ENCODE results near the gene ZNF76. TPM values are rescaled to one million over a fixed set of nuclear protein-coding genes. Genes with fewer than 3 reads are reported as not detected.

Gene ZNF76
- total and polyA plus RNA-seq, 2 donors (not counting 1 experiment from before 2014, with no cell fraction given), result 96.9 to 145 TPM

DNA sequence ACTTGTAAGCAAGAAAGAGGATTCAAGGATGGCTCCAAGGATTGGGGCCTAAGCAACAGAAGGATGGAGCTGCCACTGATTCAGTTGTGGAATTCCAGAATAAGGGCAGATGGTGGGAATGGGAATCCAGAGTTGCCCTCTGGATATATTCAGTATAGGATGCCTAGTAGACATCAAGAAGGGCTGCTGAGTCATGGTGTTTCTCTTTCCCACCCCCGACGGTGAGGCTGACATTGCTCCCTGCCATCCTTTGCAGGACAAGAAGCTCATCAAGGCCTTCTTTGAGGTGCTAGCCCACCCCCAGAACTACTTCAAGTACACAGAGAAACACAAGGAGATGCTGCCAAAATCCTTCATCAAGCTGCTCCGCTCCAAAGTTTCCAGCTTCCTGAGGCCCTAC lies 11.2 kb upstream of the ZNF76 start:
- H2AFZ ChIP-seq (ENCODE audit: insufficient read depth, low read depth, low read length, poor library complexity, severe bottlenecking), result no peak overlapping the region
- intact Hi-C loops (cut with micrococcal nuclease), result no loop called here
- Mint-ChIP-seq H3K27ac (no peak overlapping the region), H3K9me3 (ENCODE audit: insufficient read depth) (no peaks in the 10 kb centered on the region), H3K4me3 (no peak overlapping the region), H3K4me1 (peaks cover 5% of the 10 kb centered on the region), H3K27me3 (no peaks in the 10 kb centered on the region)
- TF ChIP-seq, protein P1, sequence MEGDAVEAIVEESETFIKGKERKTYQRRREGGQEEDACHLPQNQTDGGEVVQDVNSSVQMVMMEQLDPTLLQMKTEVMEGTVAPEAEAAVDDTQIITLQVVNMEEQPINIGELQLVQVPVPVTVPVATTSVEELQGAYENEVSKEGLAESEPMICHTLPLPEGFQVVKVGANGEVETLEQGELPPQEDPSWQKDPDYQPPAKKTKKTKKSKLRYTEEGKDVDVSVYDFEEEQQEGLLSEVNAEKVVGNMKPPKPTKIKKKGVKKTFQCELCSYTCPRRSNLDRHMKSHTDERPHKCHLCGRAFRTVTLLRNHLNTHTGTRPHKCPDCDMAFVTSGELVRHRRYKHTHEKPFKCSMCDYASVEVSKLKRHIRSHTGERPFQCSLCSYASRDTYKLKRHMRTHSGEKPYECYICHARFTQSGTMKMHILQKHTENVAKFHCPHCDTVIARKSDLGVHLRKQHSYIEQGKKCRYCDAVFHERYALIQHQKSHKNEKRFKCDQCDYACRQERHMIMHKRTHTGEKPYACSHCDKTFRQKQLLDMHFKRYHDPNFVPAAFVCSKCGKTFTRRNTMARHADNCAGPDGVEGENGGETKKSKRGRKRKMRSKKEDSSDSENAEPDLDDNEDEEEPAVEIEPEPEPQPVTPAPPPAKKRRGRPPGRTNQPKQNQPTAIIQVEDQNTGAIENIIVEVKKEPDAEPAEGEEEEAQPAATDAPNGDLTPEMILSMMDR (IDR thresholded peaks at IDR 0.05), result no peak
- TF ChIP-seq EZH2 (IDR thresholded peaks at IDR 0.05; ENCODE audit: borderline replicate concordance, insufficient read depth, low read depth, low read length, poor library complexity, severe bottlenecking), result no peak
- no peak overlapping the region for H3K4me2 ChIP-seq (replicated peaks; ENCODE audit: low read depth, low read length, poor library complexity, severe bottlenecking)
- no peak overlapping the region for H3K27ac ChIP-seq (ENCODE audit: low read length in 2 of 2)
- H3K36me3 ChIP-seq (replicated peaks in 1 of 2; ENCODE audit: control extremely low read depth in 1 of 2, control insufficient read depth in 1 of 2, extremely low read depth in 1 of 2, insufficient read depth in 2 of 2, low read length in 1 of 2), result peaks cover 0 to 8% of the 10 kb centered on the region in 2 experiments
- H3K4me3 ChIP-seq (ENCODE audit: control extremely low read depth in 1 of 5, extremely low read depth in 1 of 5, insufficient read depth in 1 of 5, low read depth in 2 of 5, low read length in 4 of 5), result no peak overlapping the region
- H3K79me2 ChIP-seq (ENCODE audit: control insufficient read depth, insufficient read depth, low read length), result peaks cover 30% of the 10 kb centered on the region
- H4K20me1 ChIP-seq (ENCODE audit: control insufficient read depth, insufficient read depth, low read length, poor library complexity, severe bottlenecking), result no peaks in the 10 kb centered on the region
- WGBS (ENCODE audit: insufficient coverage), result 48% methylated on average over 3 of the region's 3 CpGs
- H3K4me1 ChIP-seq (ENCODE audit: control insufficient read depth in 2 of 2, insufficient read depth in 2 of 2, low read length in 2 of 2), result no peaks in the 10 kb centered on the region
- POLR2A ChIA-PET, result no interaction called here
- no peaks in the 10 kb centered on the region for H3K27me3 ChIP-seq (replicated peaks in 1 of 4; ENCODE audit: control extremely low read depth in 1 of 4, control insufficient read depth in 3 of 4, insufficient read depth in 4 of 4, low read length in 3 of 4)
- no peak for DNase-seq
- H3K9ac ChIP-seq (ENCODE audit: low read length), result no peak overlapping the region
- H3K9me3 ChIP-seq (ENCODE audit: control extremely low read depth in 1 of 3, control insufficient read depth in 2 of 3, insufficient read depth in 1 of 3, low read length in 2 of 3), result no peaks in the 10 kb centered on the region
- CTCF ChIA-PET, result interaction anchor here (1.4 kb wide), 1 partner anchor 42 kb away, joined by 6 read pairs; no protein-coding TSS in a partner anchor
- ATAC-seq (ENCODE audit: low read depth), result no peak

DNA sequence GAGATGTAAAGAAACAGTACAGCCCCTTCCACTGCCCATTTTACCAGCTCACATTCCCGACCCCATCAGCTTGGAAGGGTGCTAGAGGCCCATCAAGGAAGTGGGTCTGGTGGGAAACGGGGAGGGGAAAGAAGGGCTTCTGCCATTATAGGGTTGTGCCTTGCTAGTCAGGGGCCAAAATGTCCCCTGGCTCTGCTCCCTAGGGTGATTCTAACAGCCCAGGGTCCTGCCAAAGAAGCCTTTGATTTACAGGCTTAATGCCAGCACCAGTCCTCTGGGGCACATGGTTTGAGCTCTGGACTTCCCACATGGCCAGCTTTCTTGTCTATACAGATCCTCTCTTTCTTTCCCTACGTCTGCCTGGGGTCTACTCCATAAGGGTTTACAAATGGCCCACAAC lies 10.6 kb upstream of the ZNF76 start:
- H3K27ac Mint-ChIP-seq, result no peak overlapping the region
- peaks cover 5% of the 10 kb centered on the region for H3K4me1 Mint-ChIP-seq
- H3K4me2 ChIP-seq (replicated peaks; ENCODE audit: low read depth, low read length, poor library complexity, severe bottlenecking), result no peak overlapping the region
- H3K9ac ChIP-seq (ENCODE audit: low read length), result no peak overlapping the region
- no peaks in the 10 kb centered on the region for H3K9me3 ChIP-seq (ENCODE audit: control extremely low read depth in 1 of 3, control insufficient read depth in 2 of 3, insufficient read depth in 1 of 3, low read length in 2 of 3)
- ChIA-PET POLR2A (no interaction called here), CTCF (interaction anchor here (0.5 to 1.4 kb wide), 3 partner anchors 10 to 362 kb away, joined by 3 to 6 read pairs (median 4); no protein-coding TSS in a partner anchor)
- peaks cover 0 to 8% of the 10 kb centered on the region in 2 experiments for H3K36me3 ChIP-seq (replicated peaks in 1 of 2; ENCODE audit: control extremely low read depth in 1 of 2, control insufficient read depth in 1 of 2, extremely low read depth in 1 of 2, insufficient read depth in 2 of 2, low read length in 1 of 2)
- no peak overlapping the region for H3K27ac ChIP-seq (ENCODE audit: low read length in 2 of 2)
- ATAC-seq (ENCODE audit: low read depth), result no peak
- no peak overlapping the region for H3K4me3 Mint-ChIP-seq
- H3K27me3 Mint-ChIP-seq, result no peaks in the 10 kb centered on the region
- DNase-seq, result no peak
- no peaks in the 10 kb centered on the region for H3K9me3 Mint-ChIP-seq (ENCODE audit: insufficient read depth)
- no peaks in the 10 kb centered on the region for H3K27me3 ChIP-seq (replicated peaks in 1 of 4; ENCODE audit: control extremely low read depth in 1 of 4, control insufficient read depth in 3 of 4, insufficient read depth in 4 of 4, low read length in 3 of 4)
- no peak overlapping the region for H2AFZ ChIP-seq (ENCODE audit: insufficient read depth, low read depth, low read length, poor library complexity, severe bottlenecking)
- intact Hi-C loops (cut with micrococcal nuclease), result no loop called here
- H4K20me1 ChIP-seq (ENCODE audit: control insufficient read depth, insufficient read depth, low read length, poor library complexity, severe bottlenecking), result no peaks in the 10 kb centered on the region
- no peaks in the 10 kb centered on the region for H3K4me1 ChIP-seq (ENCODE audit: control insufficient read depth in 2 of 2, insufficient read depth in 2 of 2, low read length in 2 of 2)
- H3K79me2 ChIP-seq (ENCODE audit: control insufficient read depth, insufficient read depth, low read length), result peaks cover 31% of the 10 kb centered on the region
- TF ChIP-seq EZH2 (IDR thresholded peaks at IDR 0.05; ENCODE audit: borderline replicate concordance, insufficient read depth, low read depth, low read length, poor library complexity, severe bottlenecking), result no peak
- TF ChIP-seq, protein P1 (IDR thresholded peaks at IDR 0.05), result no peak
- WGBS (ENCODE audit: insufficient coverage), result 100% methylated on average over 2 of the region's 3 CpGs
- H3K4me3 ChIP-seq (ENCODE audit: control extremely low read depth in 1 of 5, extremely low read depth in 1 of 5, insufficient read depth in 1 of 5, low read depth in 2 of 5, low read length in 4 of 5), result no peak overlapping the region

All from B cell (primary cell).